HG03064 (cell line): ENCODE measurements around the gene ATXN7L3.
"Not testable (repeated sequence)": the region's sequence is repeated elsewhere in the genome, so short reads cannot be mapped to it uniquely, and the experiment has no call there.

Experiments
- ATAC-seq: cut with Tn5 transposase; IDR thresholded peaks from one replicate; pipeline ENCODE4 v1.9.1; 2021; ENCODE audit warnings: low read depth; ENCODE audit not compliant: unreplicated experiment

The ATXN7L3 gene

GRCh38 chr17:44177640-44178039 is 22.0 kb downstream of the ATXN7L3 start:
- no peak for ATAC-seq

GRCh38 chr17:44176671-44177501 is 22.8 kb downstream of the ATXN7L3 start:
- no peak for ATAC-seq

- no peak for ATAC-seq
Observed at GRCh38 chr17:44176257-44176656, 23.4 kb downstream of the ATXN7L3 start.

- no peak for ATAC-seq
Observed at GRCh38 chr17:44174427-44174826, 25.3 kb downstream of the ATXN7L3 start.

GRCh38 chr17:44171931-44172455 is 27.7 kb downstream of the ATXN7L3 start:
- no peak for ATAC-seq

- ATAC-seq: no peak
Observed at GRCh38 chr17:44170499-44171201, 29.0 kb downstream of the ATXN7L3 start, which contains the start of gene ASB16. Gene ASB16 (plus strand): TSS chr17:44170704. CDS start chr17:44170790, 86 bp downstream.

- ATAC-seq: no peak
Observed at GRCh38 chr17:44170135-44170498, 29.6 kb downstream of the ATXN7L3 start.

GRCh38 chr17:44167181-44167861 is 32.4 kb downstream of the ATXN7L3 start:
- ATAC-seq: no peak

GRCh38 chr17:44164476-44164875 is 35.2 kb downstream of the ATXN7L3 start:
- no peak for ATAC-seq

GRCh38 chr17:44159519-44160210 is 40.0 kb downstream of the ATXN7L3 start:
- ATAC-seq: no peak

GRCh38 chr17:44155488-44155887 is 44.2 kb downstream of the ATXN7L3 start:
- ATAC-seq: no peak

GRCh38 chr17:44152875-44153274 is 46.8 kb downstream of the ATXN7L3 start:
- ATAC-seq: no peak

GRCh38 chr17:44149750-44150329 is 49.8 kb downstream of the ATXN7L3 start:
- ATAC-seq: no peak

GRCh38 chr17:44149066-44149465 is 50.6 kb downstream of the ATXN7L3 start:
- ATAC-seq: not testable (repeated sequence)

GRCh38 chr17:44147812-44148211 is 51.9 kb downstream of the ATXN7L3 start:
- no peak for ATAC-seq

GRCh38 chr17:44146375-44147346 is 53.0 kb downstream of the ATXN7L3 start:
- ATAC-seq: no peak

GRCh38 chr17:44144966-44145739 is 54.5 kb downstream of the ATXN7L3 start:
- no peak for ATAC-seq

- ATAC-seq: not testable (repeated sequence)
Observed at GRCh38 chr17:44143921-44144320, 55.8 kb downstream of the ATXN7L3 start.
